HUES6 (cell line): ENCODE data around the gene RTN4IP1.

Source experiments
- H3K27ac ChIP-seq: 2 replicates; pipeline ENCODE4 v1.7.0; 2013; ENCODE audit warnings: low read depth, mild to moderate bottlenecking, low read length, inconsistent platforms
- H3K27me3 ChIP-seq: 2 replicates; pipeline ENCODE4 v1.6.1; 2013; ENCODE audit warnings: low read length; ENCODE audit not compliant: control insufficient read depth, insufficient read depth
- H3K36me3 ChIP-seq: 2 replicates; pipeline ENCODE4 v1.6.1; 2013; ENCODE audit warnings: low read length; ENCODE audit not compliant: control insufficient read depth, insufficient read depth
- H3K4me1 ChIP-seq: 2 replicates; pipeline ENCODE4 v1.6.1; 2013; ENCODE audit warnings: low read length; ENCODE audit not compliant: control insufficient read depth, insufficient read depth
- H3K4me3 ChIP-seq: 2 replicates; pipeline ENCODE4 v1.5.1; 2013; ENCODE audit warnings: low read depth, low read length
- H3K9ac ChIP-seq: one replicate; pipeline ENCODE4 v1.6.1; 2013; ENCODE audit warnings: mild to moderate bottlenecking, low read length
- H3K9me3 ChIP-seq: 2 replicates; pipeline ENCODE4 v1.6.1; 2013; ENCODE audit warnings: low read depth, low read length; ENCODE audit not compliant: control insufficient read depth, insufficient read depth

RTN4IP1 gene

DNA sequence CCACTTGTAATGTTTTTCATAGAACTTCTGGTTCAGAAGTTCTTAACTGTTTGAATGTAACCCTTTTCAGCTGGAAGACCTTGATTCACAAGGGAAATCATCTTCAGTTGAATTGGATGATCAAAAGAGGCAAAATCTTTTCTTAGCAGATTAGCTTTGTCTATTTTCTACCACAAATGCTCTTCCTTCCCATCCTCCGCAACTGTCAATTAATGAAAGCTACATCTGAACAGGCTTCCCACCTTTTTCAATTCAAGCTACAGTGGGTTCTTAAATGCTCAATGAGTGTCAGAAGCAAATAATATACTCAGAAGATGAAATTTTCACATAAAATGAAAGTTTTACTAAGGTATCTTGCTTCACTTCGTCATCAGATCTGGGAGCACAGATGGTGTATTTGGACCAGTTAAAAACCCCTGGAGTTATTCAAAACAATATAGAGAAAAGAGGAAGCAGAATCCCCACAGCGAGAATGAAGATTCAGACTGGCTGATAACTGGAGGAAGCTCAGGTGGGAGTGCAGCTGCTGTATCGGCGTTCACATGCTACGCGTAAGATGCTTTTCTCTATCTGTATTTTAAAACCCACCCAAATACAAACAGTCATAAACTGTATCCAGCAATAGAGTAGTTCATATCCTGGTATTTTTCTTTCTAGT lies 19.5 kb upstream of the RTN4IP1 start:
- H3K4me1 ChIP-seq: no peaks in the 10 kb centered on the region
- H3K27ac ChIP-seq: no peak overlapping the region
- no peak overlapping the region for H3K4me3 ChIP-seq
- no peak overlapping the region for H3K9ac ChIP-seq
- H3K36me3 ChIP-seq: peaks cover 68% of the 10 kb centered on the region
- H3K9me3 ChIP-seq: no peaks in the 10 kb centered on the region
- no peaks in the 10 kb centered on the region for H3K27me3 ChIP-seq

- Histone ChIP-seq H3K27ac (no peak overlapping the region), H3K9me3 (no peaks in the 10 kb centered on the region), H3K4me1 (peaks cover under 1% of the 10 kb centered on the region; the same call in 1 of the 2 replicates), H3K9ac (no peak overlapping the region), H3K36me3 (peaks cover 41% of the 10 kb centered on the region), H3K4me3 (no peak overlapping the region), H3K27me3 (no peaks in the 10 kb centered on the region)
Measured at GRCh38 chr6:106643061-106643460, 13.8 kb upstream of the RTN4IP1 start.

GRCh38 chr6:106642476-106642875 lies 13.2 kb upstream of the RTN4IP1 start:
- peaks cover 5% of the 10 kb centered on the region for H3K4me1 ChIP-seq
- no peak overlapping the region for H3K4me3 ChIP-seq
- no peak overlapping the region for H3K9ac ChIP-seq
- no peaks in the 10 kb centered on the region for H3K27me3 ChIP-seq
- H3K27ac ChIP-seq: no peak overlapping the region
- no peaks in the 10 kb centered on the region for H3K9me3 ChIP-seq
- H3K36me3 ChIP-seq: peaks cover 41% of the 10 kb centered on the region

- H3K9me3 ChIP-seq: no peaks in the 10 kb centered on the region
- H3K4me3 ChIP-seq: no peak overlapping the region
- peaks cover 5% of the 10 kb centered on the region for H3K4me1 ChIP-seq
- H3K9ac ChIP-seq: no peak overlapping the region
- peaks cover 28% of the 10 kb centered on the region for H3K36me3 ChIP-seq
- H3K27ac ChIP-seq: no peak overlapping the region
- no peaks in the 10 kb centered on the region for H3K27me3 ChIP-seq
Measured at GRCh38 chr6:106639812-106640211, 10.5 kb upstream of the RTN4IP1 start.

GRCh38 chr6:106637717-106638341 lies 8.5 kb upstream of the RTN4IP1 start:
- H3K9me3 ChIP-seq: no peaks in the 10 kb centered on the region
- H3K27me3 ChIP-seq: no peaks in the 10 kb centered on the region
- H3K4me1 ChIP-seq: peaks cover 6% of the 10 kb centered on the region
- H3K9ac ChIP-seq: no peak overlapping the region
- no peak overlapping the region for H3K27ac ChIP-seq
- peaks cover 10% of the 10 kb centered on the region for H3K36me3 ChIP-seq
- no peak overlapping the region for H3K4me3 ChIP-seq

DNA sequence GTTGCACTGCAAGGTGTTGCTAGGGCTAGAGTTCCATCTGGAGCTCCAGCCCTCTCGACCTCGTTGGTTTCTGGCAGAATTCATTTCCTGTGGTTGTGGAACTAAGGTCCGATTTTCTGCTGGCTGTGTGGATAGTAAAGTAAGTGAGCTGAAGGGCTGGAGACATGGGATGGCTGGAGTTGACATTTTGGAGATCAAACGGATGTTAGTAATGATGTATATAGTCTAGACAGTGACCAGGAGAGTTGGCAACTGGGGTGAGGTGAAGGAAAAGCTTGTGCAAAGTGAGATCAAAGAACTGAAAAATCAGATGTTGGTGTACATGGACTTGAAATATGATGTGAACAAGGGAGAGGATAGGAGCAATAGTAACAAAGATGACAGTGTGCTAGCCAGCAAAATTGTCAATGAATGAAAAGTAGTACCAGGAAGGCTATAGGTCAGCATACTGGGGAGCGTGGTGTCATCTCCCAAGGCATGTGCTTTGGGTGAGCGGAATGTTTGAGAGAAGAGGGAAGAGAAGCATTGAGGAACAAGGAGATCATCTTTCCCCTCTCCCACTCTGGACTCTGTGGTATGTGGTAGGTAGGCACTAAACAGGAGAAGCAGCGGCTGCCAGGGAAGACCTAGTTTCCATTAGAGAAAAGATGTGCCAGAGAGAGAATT lies 7.9 kb upstream of the RTN4IP1 start:
- peaks cover 7% of the 10 kb centered on the region for H3K4me1 ChIP-seq
- no peak overlapping the region for H3K4me3 ChIP-seq
- H3K27me3 ChIP-seq: no peaks in the 10 kb centered on the region
- H3K9me3 ChIP-seq: no peaks in the 10 kb centered on the region
- H3K27ac ChIP-seq: no peak overlapping the region
- H3K9ac ChIP-seq: no peak overlapping the region
- peaks cover 4% of the 10 kb centered on the region; the same call in 1 of the 2 replicates for H3K36me3 ChIP-seq

- H3K4me3 ChIP-seq: no peak overlapping the region
- H3K36me3 ChIP-seq: peaks cover under 1% of the 10 kb centered on the region; the same call in 1 of the 2 replicates
- H3K4me1 ChIP-seq: peaks cover 7% of the 10 kb centered on the region
- no peak overlapping the region for H3K27ac ChIP-seq
- H3K9ac ChIP-seq: no peak overlapping the region
- no peaks in the 10 kb centered on the region for H3K9me3 ChIP-seq
- H3K27me3 ChIP-seq: no peaks in the 10 kb centered on the region
Measured at GRCh38 chr6:106634565-106634964, 5.3 kb upstream of the RTN4IP1 start.

DNA sequence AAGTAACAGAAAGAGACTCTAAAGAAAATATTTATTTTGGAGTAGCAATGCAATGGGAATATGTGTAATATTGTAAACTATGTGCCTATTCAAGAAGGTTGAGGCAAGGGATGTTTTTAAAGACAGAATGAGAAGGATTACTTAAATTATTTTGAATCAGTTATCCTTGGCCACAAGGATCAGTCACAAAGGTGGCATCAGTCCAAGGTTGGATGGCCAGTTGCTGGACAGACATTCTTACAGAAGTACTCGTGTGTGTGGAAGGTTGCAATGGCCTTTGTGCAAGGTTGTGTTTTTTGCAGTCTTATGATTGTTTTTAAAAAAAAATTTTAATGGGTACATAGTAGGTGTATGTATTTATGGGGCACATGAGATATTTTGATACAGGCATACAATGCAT lies 2.0 kb upstream of the RTN4IP1 start:
- Histone ChIP-seq H3K36me3 (no peaks in the 10 kb centered on the region), H3K27ac (no peak overlapping the region), H3K4me1 (peaks cover 8% of the 10 kb centered on the region), H3K27me3 (no peaks in the 10 kb centered on the region), H3K9me3 (no peaks in the 10 kb centered on the region), H3K4me3 (no peak overlapping the region), H3K9ac (no peak overlapping the region)

GRCh38 chr6:106630366-106630765 lies 1.1 kb upstream of the RTN4IP1 start:
- no peaks in the 10 kb centered on the region for H3K9me3 ChIP-seq
- 0 out of 2 replicates have a peak overlapping the region, but pooled peaks have one; percentile 77 for H3K27ac ChIP-seq
- H3K27me3 ChIP-seq: no peaks in the 10 kb centered on the region
- H3K4me1 ChIP-seq: peaks cover 12% of the 10 kb centered on the region
- H3K9ac ChIP-seq: peak overlapping the region; percentile 96
- no peaks in the 10 kb centered on the region for H3K36me3 ChIP-seq
- peak overlapping the region; percentile 96 for H3K4me3 ChIP-seq

DNA sequence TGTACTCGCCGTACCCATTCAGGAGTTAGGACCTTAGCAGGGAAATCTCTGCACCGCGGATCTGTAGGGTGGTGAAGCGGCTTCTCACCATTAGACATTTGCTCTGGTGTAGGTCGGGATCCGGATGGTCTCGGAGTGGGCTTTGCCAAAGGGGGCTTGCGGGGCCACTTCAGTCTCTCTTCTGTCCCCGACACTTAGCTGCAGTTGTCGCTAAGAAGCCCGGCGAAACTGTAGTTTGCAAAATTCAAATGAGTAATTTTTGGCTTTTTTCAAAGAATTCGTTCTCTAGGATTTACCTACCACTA lies 513 bp upstream of the RTN4IP1 start:
- peaks cover 12% of the 10 kb centered on the region for H3K4me1 ChIP-seq
- no peaks in the 10 kb centered on the region for H3K9me3 ChIP-seq
- peak overlapping the region; percentile 96 for H3K4me3 ChIP-seq
- H3K9ac ChIP-seq: peak overlapping the region; percentile 96
- no peaks in the 10 kb centered on the region for H3K27me3 ChIP-seq
- no peaks in the 10 kb centered on the region for H3K36me3 ChIP-seq
- peak overlapping the region; percentile 77 for H3K27ac ChIP-seq

- H3K4me3 ChIP-seq: peak overlapping the region; percentile 96
- H3K36me3 ChIP-seq: no peaks in the 10 kb centered on the region
- peak overlapping the region; percentile 96 for H3K9ac ChIP-seq
- H3K9me3 ChIP-seq: no peaks in the 10 kb centered on the region
- peak overlapping the region; percentile 41 for H3K27ac ChIP-seq
- peaks cover 12% of the 10 kb centered on the region for H3K4me1 ChIP-seq
- H3K27me3 ChIP-seq: no peaks in the 10 kb centered on the region
Measured at GRCh38 chr6:106628658-106629102, 618 bp downstream of the RTN4IP1 start.
